Activated T-helper 1 cell treated with anti-CD3 and anti-CD28 coated beads, Interleukin-12 subunit alpha, Interleukin-12 subunit beta, Interleukin-2, Interleukin-4 antibody, amounts not matched to agents 30 ng/mL and 10 ng/mL and 1 ng/mL, durations not matched to agents 14 hours and 24 hours and 36 hours (primary cell): Measurements from ENCODE around the gene APOC3. TPM values are rescaled to one million over a fixed set of nuclear protein-coding genes. Genes with fewer than 3 reads are reported as not detected.
A peak's percentile ranks its signal among the peaks of the same experiment; 100 is the strongest.
"Not testable (repeated sequence)": the region's sequence is repeated elsewhere in the genome, so short reads cannot be mapped to it uniquely, and the experiment has no call there.

ENCODE experiments used
- DNase-seq: peaks from one replicate; pipeline ENCODE4 v3.0.0; 2021; ENCODE audit warnings: low spot score
- H3K27ac Mint-ChIP-seq: one replicate; pipeline ENCODE4 v1.8.0; 2021; ENCODE audit warnings: mild to moderate bottlenecking, mixed read lengths
- H3K27me3 Mint-ChIP-seq: one replicate; pipeline ENCODE4 v1.8.0; 2022; ENCODE audit warnings: mild to moderate bottlenecking, moderate library complexity, mixed read lengths; ENCODE audit not compliant: insufficient read depth
- H3K36me3 Mint-ChIP-seq: one replicate; pipeline ENCODE4 v1.8.0; 2021; ENCODE audit warnings: low read depth, mixed read lengths
- H3K4me1 Mint-ChIP-seq: one replicate; pipeline ENCODE4 v1.8.0; 2021; ENCODE audit warnings: low read depth, mixed read lengths
- H3K4me3 Mint-ChIP-seq: one replicate; pipeline ENCODE4 v1.8.0; 2021; ENCODE audit warnings: mild to moderate bottlenecking, moderate library complexity, mixed read lengths
- H3K9me3 Mint-ChIP-seq: one replicate; pipeline ENCODE4 v1.8.0; 2021; ENCODE audit warnings: mixed read lengths
- intact Hi-C: fragments of 100-400 bp; cut with micrococcal nuclease; formaldehyde crosslinking; loops from one replicate; pipeline ENCODE4 v1.15.1; 2024
- total RNA-seq: library from RNA; stranded (reverse); gene quantifications from 2 replicates; pipeline ENCODE4 v1.2.3, GENCODE V29; 2022

APOC3 gene
- total RNA-seq, 1 donor from 2014 or later: not detected

GRCh38 chr11:116827461-116827860, 2.2 kb upstream of the APOC3 start:
- Mint-ChIP-seq H3K4me1 (no peaks in the 10 kb centered on the region), H3K36me3 (no peaks in the 10 kb centered on the region), H3K27me3 (peaks cover 7% of the 10 kb centered on the region), H3K27ac (no peak overlapping the region), H3K9me3 (no peaks in the 10 kb centered on the region), H3K4me3 (no peak overlapping the region)
- intact Hi-C loops: no loop called here
- DNase-seq: no peak

- no peak for DNase-seq
- intact Hi-C loops: no loop called here
- no peaks in the 10 kb centered on the region for H3K36me3 Mint-ChIP-seq
- H3K27ac Mint-ChIP-seq: no peak overlapping the region
- no peaks in the 10 kb centered on the region for H3K9me3 Mint-ChIP-seq
- no peak overlapping the region for H3K4me3 Mint-ChIP-seq
- H3K4me1 Mint-ChIP-seq: no peaks in the 10 kb centered on the region
- H3K27me3 Mint-ChIP-seq: peaks cover 7% of the 10 kb centered on the region
These were observed 829 bp upstream of the APOC3 start for GRCh38 chr11:116828632-116829524.

GRCh38 chr11:116830184-116830912, 641 bp downstream of the APOC3 start:
- Mint-ChIP-seq H3K36me3 (no peaks in the 10 kb centered on the region), H3K27me3 (peaks cover 7% of the 10 kb centered on the region), H3K27ac (no peak overlapping the region), H3K4me3 (no peak overlapping the region), H3K4me1 (peaks cover 5% of the 10 kb centered on the region), H3K9me3 (no peaks in the 10 kb centered on the region)
- no peak for DNase-seq
- intact Hi-C loops: no loop called here

GRCh38 chr11:116831790-116832349, 2.2 kb downstream of the APOC3 start:
- peaks cover 7% of the 10 kb centered on the region for H3K27me3 Mint-ChIP-seq
- H3K4me1 Mint-ChIP-seq: peaks cover 5% of the 10 kb centered on the region
- H3K36me3 Mint-ChIP-seq: no peaks in the 10 kb centered on the region
- H3K4me3 Mint-ChIP-seq: no peak overlapping the region
- no peak for DNase-seq
- H3K27ac Mint-ChIP-seq: no peak overlapping the region
- intact Hi-C loops: no loop called here
- no peaks in the 10 kb centered on the region for H3K9me3 Mint-ChIP-seq

GRCh38 chr11:116832350-116833290, 2.9 kb downstream of the APOC3 start:
- Mint-ChIP-seq H3K27me3 (peaks cover 7% of the 10 kb centered on the region), H3K4me3 (no peak overlapping the region), H3K9me3 (no peaks in the 10 kb centered on the region), H3K27ac (no peak overlapping the region), H3K36me3 (no peaks in the 10 kb centered on the region), H3K4me1 (peaks cover 5% of the 10 kb centered on the region)
- intact Hi-C loops: no loop called here
- no peak for DNase-seq

- Mint-ChIP-seq H3K27me3 (peaks cover 7% of the 10 kb centered on the region), H3K9me3 (no peaks in the 10 kb centered on the region), H3K4me3 (no peak overlapping the region), H3K4me1 (peaks cover 5% of the 10 kb centered on the region), H3K36me3 (no peaks in the 10 kb centered on the region), H3K27ac (no peak overlapping the region)
- intact Hi-C loops: no loop called here
- no peak for DNase-seq
These were observed 3.7 kb downstream of the APOC3 start for GRCh38 chr11:116833491-116833815.

- no peak for DNase-seq
- intact Hi-C loops: no loop called here
- H3K36me3 Mint-ChIP-seq: no peaks in the 10 kb centered on the region
- peak overlapping the region; percentile 19 for H3K4me3 Mint-ChIP-seq
- no peaks in the 10 kb centered on the region for H3K9me3 Mint-ChIP-seq
- peaks cover 7% of the 10 kb centered on the region for H3K27me3 Mint-ChIP-seq
- H3K27ac Mint-ChIP-seq: no peak overlapping the region
- H3K4me1 Mint-ChIP-seq: peaks cover 5% of the 10 kb centered on the region
These were observed 4.3 kb downstream of the APOC3 start for GRCh38 chr11:116833816-116834534.

- H3K9me3 Mint-ChIP-seq, H3K27me3 Mint-ChIP-seq, H3K27ac Mint-ChIP-seq, DNase-seq, H3K4me1 Mint-ChIP-seq, H3K36me3 Mint-ChIP-seq, intact Hi-C loops: not testable (repeated sequence)
- peak overlapping the region; percentile 41 for H3K4me3 Mint-ChIP-seq
These were observed 4.9 kb downstream of the APOC3 start for GRCh38 chr11:116834535-116835041.

- intact Hi-C loops: no loop called here
- Mint-ChIP-seq H3K27me3 (peaks cover 4% of the 10 kb centered on the region), H3K36me3 (no peaks in the 10 kb centered on the region), H3K27ac (no peak overlapping the region), H3K4me1 (peaks cover 5% of the 10 kb centered on the region), H3K4me3 (peak overlapping the region; percentile 41), H3K9me3 (no peaks in the 10 kb centered on the region)
- DNase-seq: no peak
These were observed 5.5 kb downstream of the APOC3 start for GRCh38 chr11:116835042-116835772.

- peak; percentile 73 for DNase-seq
- intact Hi-C loops: loop anchor here (1.0 kb wide), 4 partner anchors 17 to 270 kb away; partner anchors contain the start of gene APOA5
- Mint-ChIP-seq H3K27ac (no peak overlapping the region), H3K4me3 (peak overlapping the region; percentile 54), H3K27me3 (peaks cover 4% of the 10 kb centered on the region), H3K36me3 (no peaks in the 10 kb centered on the region), H3K9me3 (no peaks in the 10 kb centered on the region), H3K4me1 (peaks cover 5% of the 10 kb centered on the region)
These were observed 6.3 kb downstream of the APOC3 start for GRCh38 chr11:116835791-116836631.

GRCh38 chr11:116836632-116836991, 6.9 kb downstream of the APOC3 start:
- Mint-ChIP-seq H3K27ac (no peak overlapping the region), H3K9me3 (no peaks in the 10 kb centered on the region), H3K27me3 (peaks cover 4% of the 10 kb centered on the region), H3K36me3 (no peaks in the 10 kb centered on the region), H3K4me1 (peaks cover 5% of the 10 kb centered on the region), H3K4me3 (no peak overlapping the region)
- DNase-seq: no peak
- intact Hi-C loops: loop anchor here (1.0 kb wide), 4 partner anchors 17 to 270 kb away; partner anchors contain the start of gene APOA5
